B cell (primary cell): ENCODE measurements around the gene HDLBP. TPM values are rescaled to one million over a fixed set of nuclear protein-coding genes. Genes with fewer than 3 reads are reported as not detected.

Source experiments
- ATAC-seq: fragments of 200-7000 bp; cut with Tn5 transposase; one replicate; pipeline ENCODE4 v1.10.0; 2021; ENCODE audit warnings: low read depth, mild to moderate bottlenecking, moderate number of reproducible peaks, moderate library complexity
- CTCF ChIA-PET: fragments of 350-600 bp; sonication (Branson Sonifier 250); formaldehyde crosslinking; loops from one replicate; lab custom pipeline; 2021; ENCODE audit warnings: antibody characterized with exemption, inconsistent platforms; lab: Charles Lee
- POLR2A ChIA-PET: fragments of 350-600 bp; sonication (Branson Sonifier 250); formaldehyde crosslinking; loops from one replicate; lab custom pipeline; 2021; ENCODE audit warnings: antibody characterized with exemption; lab: Charles Lee
- DNase-seq: peaks from one replicate; pipeline ENCODE4 v3.0.0; 2013
- H2AFZ ChIP-seq: 2 replicates; pipeline ENCODE4 v1.6.1; 2012; ENCODE audit warnings: mild to moderate bottlenecking, low read depth, low read length; ENCODE audit not compliant: insufficient read depth, poor library complexity, severe bottlenecking
- H3K27ac ChIP-seq, 2 donors: 1 replicate in 1 of 2; 2 replicates in 1 of 2; pipeline ENCODE4 v1.5.1; 2012 to 2013; ENCODE audit warnings: low read length in 2 of 2, mild to moderate bottlenecking in 2 of 2, moderate library complexity in 1 of 2
- H3K27me3 ChIP-seq, 4 experiments: fragments of 200-600 bp in 1 of 4; sonication (generic) in 1 of 4; replicated peaks in 1 of 4; 1 replicate in 2 of 4; 2 replicates in 2 of 4; pipeline versions ENCODE4 v1.6.1 to v1.7.0; 2013 to 2016; ENCODE audit warnings: low read length in 3 of 4, mild to moderate bottlenecking in 2 of 4, mixed read lengths in 1 of 4, moderate library complexity in 1 of 4; ENCODE audit not compliant: insufficient read depth in 4 of 4, control insufficient read depth in 3 of 4; ENCODE audit errors: control extremely low read depth in 1 of 4
- H3K36me3 ChIP-seq, 2 experiments: replicated peaks in 1 of 2; 1 replicate in 1 of 2; 2 replicates in 1 of 2; pipeline versions ENCODE4 v1.6.1 to v1.7.1; 2013; ENCODE audit warnings: low read length in 1 of 2; ENCODE audit not compliant: insufficient read depth in 2 of 2, control insufficient read depth in 1 of 2; ENCODE audit errors: control extremely low read depth in 1 of 2, extremely low read depth in 1 of 2
- H3K4me1 ChIP-seq, 2 donors: fragments of 200-600 bp in 1 of 2; sonication (generic) in 1 of 2; 1 replicate in 1 of 2; 2 replicates in 1 of 2; pipeline versions ENCODE4 v1.5.1 to v1.6.1; 2013 to 2017; ENCODE audit warnings: low read length in 2 of 2; ENCODE audit not compliant: control insufficient read depth in 2 of 2, insufficient read depth in 2 of 2
- H3K4me2 ChIP-seq: replicated peaks from 2 replicates; pipeline ENCODE3; 2012; ENCODE audit warnings: mild to moderate bottlenecking, low read depth, low read length; ENCODE audit not compliant: poor library complexity, severe bottlenecking
- H3K4me3 ChIP-seq, 5 experiments: fragments of 200-600 bp in 1 of 5; sonication (generic) in 1 of 5; 1 replicate in 3 of 5; 2 replicates in 2 of 5; pipeline versions ENCODE4 v1.5.1 to v1.7.0; 2011 to 2016; ENCODE audit warnings: low read length in 4 of 5, mild to moderate bottlenecking in 4 of 5, low read depth in 2 of 5, control low read depth in 1 of 5, moderate library complexity in 1 of 5; ENCODE audit not compliant: insufficient read depth in 1 of 5; ENCODE audit errors: control extremely low read depth in 1 of 5, extremely low read depth in 1 of 5
- H3K79me2 ChIP-seq: fragments of 200-600 bp; sonication (generic); one replicate; pipeline ENCODE4 v1.6.0; 2016; ENCODE audit warnings: low read length; ENCODE audit not compliant: control insufficient read depth, insufficient read depth
- H3K9ac ChIP-seq: fragments of 200-600 bp; sonication (generic); 2 replicates; pipeline ENCODE4 v1.6.1; 2017; ENCODE audit warnings: mild to moderate bottlenecking, low read length, moderate library complexity
- H3K9me3 ChIP-seq, 3 donors: one replicate each; pipeline versions ENCODE4 v1.6.1 to v1.7.1; 2013; ENCODE audit warnings: low read length in 2 of 3; ENCODE audit not compliant: control insufficient read depth in 2 of 3, insufficient read depth in 1 of 3; ENCODE audit errors: control extremely low read depth in 1 of 3
- H4K20me1 ChIP-seq: 2 replicates; pipeline ENCODE4 v1.6.0; 2012; ENCODE audit warnings: mild to moderate bottlenecking, low read length; ENCODE audit not compliant: insufficient read depth, control insufficient read depth, poor library complexity, severe bottlenecking
- H3K27ac Mint-ChIP-seq: one replicate; pipeline ENCODE4 v1.8.0; 2021; ENCODE audit warnings: mixed read lengths
- H3K27me3 Mint-ChIP-seq: one replicate; pipeline ENCODE4 v1.8.0; 2021; ENCODE audit warnings: mixed read lengths
- H3K4me1 Mint-ChIP-seq: one replicate; pipeline ENCODE4 v1.8.0; 2021; ENCODE audit warnings: mixed read lengths
- H3K4me3 Mint-ChIP-seq: one replicate; pipeline ENCODE4 v1.8.0; 2021; ENCODE audit warnings: mixed read lengths
- H3K9me3 Mint-ChIP-seq: one replicate; pipeline ENCODE4 v1.8.0; 2022; ENCODE audit warnings: mixed read lengths; ENCODE audit not compliant: insufficient read depth
- EZH2 ChIP-seq: IDR thresholded peaks from 2 replicates; pipeline ENCODE4 v1.6.1; 2012; ENCODE audit warnings: borderline replicate concordance, low read depth, mild to moderate bottlenecking, moderate library complexity, low read length; ENCODE audit not compliant: insufficient read depth, poor library complexity, severe bottlenecking
- WGBS: methylation state at CpG from one replicate; pipeline ENCODE4 v1.1.5; 2013; ENCODE audit warnings: missing lambda C conversion rate; ENCODE audit not compliant: insufficient coverage; 5-methylcytosine and 5-hydroxymethylcytosine counted together
- intact Hi-C: fragments of 100-400 bp; cut with micrococcal nuclease; formaldehyde crosslinking; loops from one replicate; pipeline ENCODE4 v1.10.0; 2022
- polyA plus RNA-seq: library from polyadenylated mRNA; depleted of rRNA; stranded (reverse); fragments of >200 nt; gene quantifications from 2 replicates; pipeline ENCODE4 v1.2.3, GENCODE V29; 2012
- total RNA-seq, 2 donors: library from RNA; stranded (reverse); fragments of 120-200 nt in 1 of 2; gene quantifications; 1 replicate in 1 of 2; 2 replicates in 1 of 2; pipeline versions ENCODE4 v1.2.3 to v1.2.4, GENCODE V29; 2013 to 2022
- TF ChIP-seq, protein P1 (sequence below): fragments of 200-600 bp; IDR thresholded peaks from one replicate; pipeline ENCODE4 v1.8.0; 2022; ENCODE audit warnings: antibody characterized with exemption, mild to moderate bottlenecking

The HDLBP gene
- total and polyA plus RNA-seq, 2 donors (not counting 1 experiment from before 2014, with no cell fraction given): 55.1 to 127 TPM

DNA sequence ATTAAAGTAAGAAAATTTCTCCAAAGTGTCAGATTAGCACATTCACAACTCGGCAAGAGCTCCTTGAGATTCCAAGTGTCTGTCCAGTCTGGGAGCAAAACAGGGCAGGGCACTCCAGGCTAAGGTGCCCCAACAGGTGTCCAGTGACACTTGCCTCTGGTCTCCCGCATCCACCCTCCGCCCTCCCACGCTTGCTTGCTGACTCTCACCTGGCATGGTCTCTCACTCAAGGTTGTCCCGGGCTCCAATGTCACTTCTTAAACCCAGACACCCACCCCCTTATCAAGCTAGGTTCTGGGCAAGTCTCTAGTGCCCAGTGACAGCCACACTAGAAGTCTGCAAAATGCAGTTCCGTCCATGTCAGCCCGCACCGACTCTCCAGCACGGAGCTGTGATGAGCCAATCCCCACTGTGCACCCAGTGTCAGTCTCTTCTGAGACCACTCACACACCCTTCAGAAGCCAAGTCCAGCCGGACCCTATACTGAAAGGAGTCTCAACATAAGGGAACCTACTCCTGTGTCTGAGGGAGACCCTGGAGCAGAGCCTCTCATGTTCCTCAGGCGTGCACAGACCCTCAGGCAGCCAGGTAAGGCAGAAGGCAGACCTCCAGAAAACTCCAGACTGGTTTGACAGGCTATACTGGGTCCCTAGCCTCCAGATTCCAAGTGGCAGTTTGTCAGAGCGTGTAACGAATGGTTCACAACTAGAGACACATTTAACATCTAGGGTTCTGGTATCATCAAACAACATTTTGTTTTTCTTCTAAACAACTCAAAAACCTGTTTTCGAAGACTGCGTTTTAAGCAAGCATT, 45.6 kb downstream of the HDLBP start:
- Histone ChIP-seq H3K79me2 (peaks cover 39% of the 10 kb centered on the region), H3K4me3 (no peak overlapping the region), H3K4me2 (no peak overlapping the region), H3K27me3 (no peaks in the 10 kb centered on the region), H3K9ac (no peak overlapping the region), H3K9me3 (no peaks in the 10 kb centered on the region), H2AFZ (no peak overlapping the region), H3K36me3 (peaks cover 0 to 10% of the 10 kb centered on the region in 2 experiments), H3K27ac (no peak overlapping the region), H4K20me1 (peaks cover 54% of the 10 kb centered on the region), H3K4me1 (peaks cover 12 to 21% of the 10 kb centered on the region in 2 donors)
- no peak overlapping the region for H3K27ac Mint-ChIP-seq
- no peak for TF ChIP-seq EZH2
- TF ChIP-seq, protein P1, sequence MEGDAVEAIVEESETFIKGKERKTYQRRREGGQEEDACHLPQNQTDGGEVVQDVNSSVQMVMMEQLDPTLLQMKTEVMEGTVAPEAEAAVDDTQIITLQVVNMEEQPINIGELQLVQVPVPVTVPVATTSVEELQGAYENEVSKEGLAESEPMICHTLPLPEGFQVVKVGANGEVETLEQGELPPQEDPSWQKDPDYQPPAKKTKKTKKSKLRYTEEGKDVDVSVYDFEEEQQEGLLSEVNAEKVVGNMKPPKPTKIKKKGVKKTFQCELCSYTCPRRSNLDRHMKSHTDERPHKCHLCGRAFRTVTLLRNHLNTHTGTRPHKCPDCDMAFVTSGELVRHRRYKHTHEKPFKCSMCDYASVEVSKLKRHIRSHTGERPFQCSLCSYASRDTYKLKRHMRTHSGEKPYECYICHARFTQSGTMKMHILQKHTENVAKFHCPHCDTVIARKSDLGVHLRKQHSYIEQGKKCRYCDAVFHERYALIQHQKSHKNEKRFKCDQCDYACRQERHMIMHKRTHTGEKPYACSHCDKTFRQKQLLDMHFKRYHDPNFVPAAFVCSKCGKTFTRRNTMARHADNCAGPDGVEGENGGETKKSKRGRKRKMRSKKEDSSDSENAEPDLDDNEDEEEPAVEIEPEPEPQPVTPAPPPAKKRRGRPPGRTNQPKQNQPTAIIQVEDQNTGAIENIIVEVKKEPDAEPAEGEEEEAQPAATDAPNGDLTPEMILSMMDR: no peak
- DNase-seq (no peak), ATAC-seq (no peak)
- WGBS: 97% methylated on average over 12 of the region's 15 CpGs
- H3K9me3 Mint-ChIP-seq: no peaks in the 10 kb centered on the region
- H3K27me3 Mint-ChIP-seq: no peaks in the 10 kb centered on the region
- intact Hi-C loops: loop anchor here (5.0 kb wide), 1 partner anchor 367 kb away; the partner anchor contains the start of genes ATG4B and THAP4
- peaks cover 31% of the 10 kb centered on the region for H3K4me1 Mint-ChIP-seq
- ChIA-PET POLR2A (no interaction called here), CTCF (no interaction called here)
- H3K4me3 Mint-ChIP-seq: no peak overlapping the region
